A673 (cell line): ENCODE results near the gene ILDR1.

ENCODE experiments used
- EZH2 ChIP-seq: fragments of 200-600 bp; sonication (generic); IDR thresholded peaks from 2 replicates; pipeline ENCODE4 v1.6.1; 2017; ENCODE audit warnings: borderline replicate concordance, low read depth, mild to moderate bottlenecking, mixed read lengths, antibody characterized with exemption, low read length; ENCODE audit not compliant: poor library complexity, severe bottlenecking
- TF ChIP-seq, protein P1 (sequence below): fragments of 300-800, 200-600 bp; sonication (generic); conservative IDR thresholded peaks from 2 replicates; pipeline ENCODE4 v1.5.1; 2017; ENCODE audit warnings: low read depth, mild to moderate bottlenecking, antibody characterized with exemption, low read length, moderate library complexity, mixed read lengths

DNA sequence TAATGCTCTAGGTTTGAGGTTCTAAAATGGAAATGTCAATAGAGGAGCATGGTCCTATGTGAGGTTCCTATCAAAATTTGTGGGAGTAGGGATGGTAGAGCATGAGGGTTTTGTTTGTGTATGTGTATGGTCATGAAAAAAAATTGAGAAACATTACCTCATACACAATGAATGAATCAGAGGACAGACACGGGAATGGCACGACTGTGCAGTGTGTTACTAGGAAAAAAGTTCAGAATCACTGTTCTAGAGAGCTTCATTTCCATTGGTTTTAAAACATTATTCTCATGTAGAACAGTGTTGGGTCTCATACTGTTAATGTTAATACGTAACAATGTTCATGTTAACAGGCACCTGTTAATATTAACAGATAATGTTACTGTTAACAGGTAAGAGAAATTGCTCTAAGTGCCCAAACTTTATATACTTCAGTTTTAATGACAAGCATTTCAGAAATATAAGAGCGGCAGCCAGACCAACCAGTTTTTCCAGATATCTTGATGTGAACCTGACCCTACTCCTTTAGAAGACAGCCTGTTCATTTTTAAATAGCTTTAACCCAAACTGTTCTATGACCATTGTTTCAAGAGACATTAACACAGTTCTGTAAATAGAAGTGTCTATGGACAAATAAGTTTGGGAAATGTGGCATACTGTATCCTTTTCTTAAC is 79.8 kb downstream of the ILDR1 start:
- TF ChIP-seq, protein P1, sequence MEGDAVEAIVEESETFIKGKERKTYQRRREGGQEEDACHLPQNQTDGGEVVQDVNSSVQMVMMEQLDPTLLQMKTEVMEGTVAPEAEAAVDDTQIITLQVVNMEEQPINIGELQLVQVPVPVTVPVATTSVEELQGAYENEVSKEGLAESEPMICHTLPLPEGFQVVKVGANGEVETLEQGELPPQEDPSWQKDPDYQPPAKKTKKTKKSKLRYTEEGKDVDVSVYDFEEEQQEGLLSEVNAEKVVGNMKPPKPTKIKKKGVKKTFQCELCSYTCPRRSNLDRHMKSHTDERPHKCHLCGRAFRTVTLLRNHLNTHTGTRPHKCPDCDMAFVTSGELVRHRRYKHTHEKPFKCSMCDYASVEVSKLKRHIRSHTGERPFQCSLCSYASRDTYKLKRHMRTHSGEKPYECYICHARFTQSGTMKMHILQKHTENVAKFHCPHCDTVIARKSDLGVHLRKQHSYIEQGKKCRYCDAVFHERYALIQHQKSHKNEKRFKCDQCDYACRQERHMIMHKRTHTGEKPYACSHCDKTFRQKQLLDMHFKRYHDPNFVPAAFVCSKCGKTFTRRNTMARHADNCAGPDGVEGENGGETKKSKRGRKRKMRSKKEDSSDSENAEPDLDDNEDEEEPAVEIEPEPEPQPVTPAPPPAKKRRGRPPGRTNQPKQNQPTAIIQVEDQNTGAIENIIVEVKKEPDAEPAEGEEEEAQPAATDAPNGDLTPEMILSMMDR: no peak
- no peak for TF ChIP-seq EZH2
